GM21515 (cell line): ENCODE data around the gene ZSCAN30.
"Not testable (repeated sequence)": the region's sequence is repeated elsewhere in the genome, so short reads cannot be mapped to it uniquely, and the experiment has no call there.

Experiments
- ATAC-seq: cut with Tn5 transposase; IDR thresholded peaks from one replicate; pipeline ENCODE4 v1.9.1; 2021; ENCODE audit not compliant: unreplicated experiment

Gene ZSCAN30

DNA sequence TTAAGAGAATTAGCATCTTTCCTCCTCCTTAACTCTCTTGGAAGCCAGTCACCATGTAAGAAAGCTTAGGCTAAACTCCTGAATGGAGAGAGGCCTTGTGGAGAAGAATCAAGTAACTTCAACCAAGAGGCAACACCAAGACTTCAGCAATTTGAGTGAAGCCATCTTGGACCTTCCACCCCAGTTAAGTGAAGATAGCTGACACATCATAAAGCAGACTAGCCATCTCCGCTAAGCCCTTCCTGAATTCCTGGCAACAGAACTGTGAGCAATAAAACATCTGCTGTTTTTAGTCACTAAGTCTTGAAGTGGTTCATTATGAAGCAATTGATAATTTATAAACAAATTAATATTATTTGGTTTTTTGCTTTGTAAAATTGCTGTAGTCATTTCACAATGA, 50.7 kb downstream of the ZSCAN30 start:
- ATAC-seq, result no peak

DNA sequence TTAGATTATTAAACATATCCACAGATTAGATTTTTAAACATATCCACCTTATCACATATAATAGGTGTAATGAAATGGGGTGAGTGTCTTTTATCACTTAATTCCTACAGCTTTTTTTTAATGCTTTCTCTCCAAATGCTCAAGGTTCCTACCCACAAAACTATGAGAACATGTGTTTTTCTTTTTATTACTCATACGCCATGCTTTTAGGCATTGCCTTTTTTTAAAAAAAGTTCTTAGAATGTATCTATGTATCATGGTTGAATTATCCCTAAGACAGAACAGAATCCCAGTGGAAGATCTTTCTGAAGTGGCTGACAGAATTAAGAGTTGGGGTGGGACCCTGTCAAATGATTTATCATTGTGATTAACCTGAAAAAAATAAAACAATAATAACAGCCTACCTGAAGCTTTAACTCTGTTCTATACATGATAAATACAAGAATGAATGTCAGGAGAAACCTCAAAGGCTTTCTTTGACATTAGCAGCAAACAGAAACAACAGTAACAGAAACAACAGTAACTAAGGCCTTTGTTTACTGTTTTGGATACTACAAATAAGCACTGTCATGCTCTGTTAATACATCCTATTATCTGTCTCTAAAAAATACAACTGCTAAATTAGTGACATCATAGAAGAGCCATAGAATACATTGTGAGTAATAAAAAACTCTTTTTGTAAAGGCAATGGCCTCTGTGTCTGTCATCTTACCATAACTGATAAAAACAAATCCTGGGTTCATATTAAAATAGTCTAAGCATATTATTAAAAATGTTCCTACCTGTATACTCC, 53.3 kb downstream of the ZSCAN30 start:
- no peak for ATAC-seq

DNA sequence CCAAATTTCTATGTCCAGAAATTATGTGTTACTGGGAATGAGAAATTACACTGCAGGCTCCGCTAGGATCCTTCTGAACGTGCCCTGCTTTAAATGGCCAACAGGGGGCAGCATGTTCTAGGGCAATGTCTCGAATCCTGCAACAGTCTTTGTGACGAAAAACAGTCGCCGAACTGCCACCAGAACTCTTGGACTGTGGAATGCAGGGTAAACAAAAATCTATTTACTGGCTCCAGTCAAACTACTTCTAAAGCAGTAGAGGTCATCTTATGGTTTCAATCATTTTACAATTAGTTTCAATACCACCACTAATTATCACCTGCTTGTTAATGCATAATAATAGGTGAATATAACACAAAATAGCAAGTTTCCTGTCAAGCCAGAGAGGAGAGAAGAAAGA, 59.0 kb downstream of the ZSCAN30 start:
- ATAC-seq, result peak; percentile 90

DNA sequence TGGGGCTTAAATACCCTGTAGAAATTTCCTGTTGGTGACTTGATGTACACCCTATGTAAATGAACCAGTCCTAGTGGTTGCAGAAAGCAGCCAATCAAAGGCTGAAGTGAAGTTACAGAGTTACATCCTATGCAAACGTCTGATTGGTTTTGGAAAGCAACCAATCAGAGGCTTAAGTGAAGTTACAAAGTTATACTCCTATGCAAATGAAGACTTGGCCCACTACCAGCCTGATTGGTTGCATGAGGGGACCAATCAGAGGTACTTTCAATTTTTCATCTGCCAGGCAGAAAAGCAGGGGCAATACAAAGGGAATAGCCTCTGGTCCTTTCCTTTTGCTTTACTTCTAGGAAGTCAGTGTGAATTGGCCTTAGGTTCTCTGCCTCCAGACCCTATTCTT, 62.8 kb downstream of the ZSCAN30 start:
- no peak for ATAC-seq

DNA sequence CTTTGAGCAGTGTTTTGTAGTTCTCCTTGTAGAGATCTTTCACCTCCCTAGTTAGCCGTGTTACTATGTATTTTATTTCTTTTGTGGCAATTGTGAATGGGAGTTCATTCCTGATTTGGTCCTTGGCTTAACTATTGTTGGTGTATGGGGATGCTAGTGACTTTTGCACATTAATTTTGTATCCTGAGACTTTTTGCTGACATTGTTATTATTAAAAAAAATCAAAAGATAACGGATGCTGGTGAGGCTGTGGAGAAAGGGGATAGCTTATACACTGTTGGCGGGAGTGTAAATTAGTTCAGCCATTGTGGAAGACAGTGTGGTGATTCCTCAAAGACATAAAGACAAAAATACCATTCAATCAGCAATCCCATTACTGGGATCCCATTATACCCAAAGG, 66.2 kb downstream of the ZSCAN30 start:
- no peak for ATAC-seq

DNA sequence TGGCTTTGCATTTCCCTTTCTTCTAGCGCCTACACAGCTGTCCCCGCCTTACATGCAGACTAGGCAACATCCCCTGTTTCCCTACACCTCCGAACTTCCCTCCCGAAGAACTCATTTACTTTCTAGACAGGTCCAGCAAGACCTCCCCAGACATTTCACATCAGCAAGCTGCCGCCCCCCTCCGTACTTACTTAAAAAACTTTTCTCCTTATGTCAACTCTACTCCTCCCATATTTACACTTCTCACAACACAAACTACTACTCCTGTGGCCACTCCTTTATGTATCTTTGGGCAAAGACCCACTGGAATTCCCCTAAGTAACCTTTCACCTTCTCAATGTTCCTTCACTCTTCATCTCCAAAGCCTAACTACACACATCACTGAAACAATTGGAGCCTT, 69.6 kb downstream of the ZSCAN30 start:
- no peak for ATAC-seq

DNA sequence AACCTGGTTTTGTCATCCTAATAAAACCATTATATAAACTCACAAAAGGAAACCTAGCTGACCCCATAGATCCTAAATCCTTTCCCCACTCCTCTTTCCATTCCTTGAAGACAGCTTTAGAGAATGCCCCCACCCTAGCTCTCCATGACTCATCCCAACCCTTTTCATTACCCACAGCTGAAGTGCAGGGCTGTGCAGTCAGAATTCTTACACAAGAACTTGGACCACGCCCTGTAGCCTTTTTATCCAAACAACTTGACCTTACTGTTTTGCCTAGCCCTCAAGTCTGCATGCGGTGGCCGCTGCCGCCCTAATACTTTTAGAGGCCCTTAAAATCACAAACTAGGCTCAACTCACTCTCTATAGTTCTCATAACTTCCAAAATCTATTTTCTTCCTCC, 70.7 kb downstream of the ZSCAN30 start:
- not testable (repeated sequence) for ATAC-seq

DNA sequence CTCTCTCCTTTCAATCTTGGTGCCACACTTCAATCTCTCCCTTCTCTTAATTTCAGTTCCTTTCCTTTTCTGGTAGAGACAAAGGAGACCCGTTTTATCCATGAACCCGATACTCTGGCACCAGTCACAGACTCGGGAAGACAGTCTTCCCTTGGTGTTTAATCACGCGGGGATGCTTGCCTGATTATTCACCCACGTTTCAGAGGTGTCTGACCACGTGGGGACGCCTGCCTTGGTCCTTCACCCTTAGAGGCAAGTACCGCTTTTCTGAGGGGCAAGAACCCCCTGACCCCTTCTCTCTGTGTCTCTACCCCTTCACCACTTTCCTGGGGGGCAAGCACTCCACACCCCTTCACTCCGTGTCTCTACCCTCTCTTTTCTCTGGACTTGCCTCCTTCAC, 73.4 kb downstream of the ZSCAN30 start:
- ATAC-seq, result not testable (repeated sequence)

DNA sequence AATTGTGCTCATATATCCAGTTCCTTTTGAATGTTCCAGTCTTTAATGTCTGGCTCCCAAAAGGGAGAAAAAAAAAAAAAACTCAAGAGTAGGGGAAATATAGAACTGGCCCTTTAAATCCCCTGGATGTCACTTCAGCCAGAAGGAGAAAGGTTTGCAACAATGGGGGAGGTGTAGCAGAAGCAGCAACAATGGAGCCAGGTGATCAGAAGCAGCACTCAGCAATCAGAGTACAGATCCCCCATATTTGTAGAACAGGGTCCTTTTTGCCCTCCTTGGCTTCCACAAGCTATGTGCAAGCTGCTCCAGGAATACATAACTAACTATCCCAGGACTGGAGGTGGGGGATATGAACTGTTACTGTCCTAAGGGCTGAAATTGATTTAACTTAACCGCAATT, 75.0 kb downstream of the ZSCAN30 start:
- ATAC-seq, result no peak

DNA sequence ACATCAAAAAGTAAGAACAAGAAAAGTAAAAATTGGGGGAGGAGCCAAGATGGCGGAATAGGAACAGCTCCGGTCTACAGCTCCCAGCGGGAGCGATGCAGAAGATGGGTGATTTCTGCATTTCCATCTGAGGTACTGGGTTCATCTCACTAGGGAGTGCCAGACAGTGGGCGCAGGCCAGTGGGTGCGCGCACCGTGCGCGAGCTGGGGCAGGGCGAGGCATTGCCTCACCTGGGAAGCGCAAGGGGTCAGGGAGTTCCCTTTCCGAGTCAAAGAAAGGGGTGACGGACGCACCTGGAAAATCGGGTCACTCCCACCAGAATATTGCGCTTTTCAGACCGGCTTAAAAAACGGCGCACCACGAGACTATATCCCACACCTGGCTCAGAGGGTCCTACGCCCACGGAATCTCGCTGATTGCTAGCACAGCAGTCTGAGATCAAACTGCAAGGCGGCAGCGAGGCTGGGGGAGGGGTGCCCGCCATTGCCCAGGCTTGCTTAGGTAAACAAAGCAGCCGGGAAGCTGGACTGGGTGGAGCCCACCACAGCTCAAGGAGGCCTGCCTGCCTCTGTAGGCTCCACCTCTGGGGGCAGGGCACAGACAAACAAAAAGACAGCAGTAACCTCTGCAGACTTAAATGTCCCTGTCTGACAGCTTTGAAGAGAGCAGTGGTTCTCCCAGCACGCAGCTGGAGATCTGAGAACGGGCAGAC, 84.1 kb downstream of the ZSCAN30 start:
- not testable (repeated sequence) for ATAC-seq

DNA sequence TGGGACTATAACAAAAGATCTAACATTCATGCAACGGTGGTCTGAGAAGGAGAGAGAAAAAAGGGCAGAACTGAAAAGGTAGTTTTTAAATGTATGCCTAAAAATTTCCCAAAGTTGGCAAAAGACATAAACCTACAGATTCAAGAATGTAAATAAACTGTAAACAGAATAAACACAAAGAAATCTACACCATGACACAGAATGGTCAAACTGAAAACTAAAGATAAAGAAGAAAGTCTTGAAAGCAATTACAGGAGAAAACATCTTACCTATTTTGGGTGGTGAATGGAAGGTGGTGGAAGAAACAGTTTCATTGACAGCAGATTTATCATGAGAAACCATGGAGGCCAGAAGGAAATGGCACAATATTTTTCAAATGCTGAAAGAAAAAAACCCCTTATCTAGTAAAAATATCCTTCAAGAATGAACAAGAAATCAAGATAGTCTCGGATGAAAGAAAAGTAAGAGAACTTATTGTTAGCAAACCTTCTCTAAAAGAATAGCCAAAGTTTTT, 84.8 kb downstream of the ZSCAN30 start:
- ATAC-seq, result no peak

DNA sequence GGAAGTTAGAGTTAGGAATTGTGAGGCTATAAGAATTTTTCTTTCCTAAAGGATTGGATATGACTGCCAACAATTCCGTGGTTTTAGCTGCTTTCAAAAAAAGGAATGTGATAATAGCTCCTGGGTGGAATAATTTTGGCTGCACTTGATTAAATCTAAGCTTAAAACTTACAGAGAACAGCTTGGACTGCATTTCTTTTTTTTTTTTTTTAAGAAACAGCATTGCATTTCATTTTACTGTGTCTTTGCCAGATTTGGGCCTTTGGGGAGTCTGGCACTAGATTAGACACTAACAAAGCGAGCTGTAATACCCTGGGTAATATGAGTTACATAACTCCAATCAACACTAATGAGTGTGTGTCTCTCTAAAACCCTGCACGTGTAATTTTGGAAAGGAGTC, 87.0 kb downstream of the ZSCAN30 start:
- ATAC-seq, result no peak

DNA sequence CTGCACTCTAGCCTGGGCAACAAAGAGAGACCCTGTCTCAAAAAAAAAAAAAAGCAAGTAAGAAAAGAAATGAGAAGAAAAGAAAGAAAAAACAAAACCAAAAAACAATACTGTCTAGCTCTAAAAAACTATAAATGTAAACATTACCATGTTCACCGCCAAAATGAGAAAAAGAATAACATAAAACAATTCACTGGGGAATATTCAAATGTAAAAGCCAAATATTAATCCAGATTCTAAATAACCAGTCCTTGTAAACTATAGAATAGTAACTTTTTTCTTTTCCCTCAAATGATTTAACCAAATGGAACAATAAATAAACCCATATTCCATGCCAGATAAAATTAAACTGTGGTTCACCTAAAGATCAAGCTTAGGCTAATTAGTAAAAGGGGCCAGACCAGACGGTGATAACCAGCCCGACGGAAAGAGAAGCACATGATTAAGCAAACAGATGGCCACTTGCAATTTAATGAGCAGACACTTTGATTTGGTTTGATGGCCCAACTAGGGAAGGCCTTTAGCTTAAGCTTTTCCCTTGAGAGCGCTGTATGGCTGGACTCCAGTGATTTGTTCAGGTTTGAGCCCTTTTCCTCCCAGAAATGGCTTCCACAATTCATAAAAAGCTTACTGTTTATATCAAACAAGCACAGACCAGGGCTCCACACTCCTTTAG, 88.6 kb downstream of the ZSCAN30 start:
- ATAC-seq, result no peak
